Right lobe of liver (tissue), 4 donors: ENCODE data around the gene OR10X1.

Experiments used
- POLR2A ChIP-seq: fragments of 450-650 bp; IDR thresholded peaks from one replicate; pipeline ENCODE4 v1.6.1; 2017; ENCODE audit warnings: antibody characterized with exemption, mild to moderate bottlenecking
- TF ChIP-seq, protein P1 (sequence below), 4 donors: fragments of 200-600 bp in 3 of 4; fragments of 450-650 bp in 1 of 4; IDR thresholded peaks; one replicate each; pipeline versions ENCODE4 v1.5.1 to v1.8.0; 2016 to 2022; ENCODE audit warnings: antibody characterized with exemption in 4 of 4, mild to moderate bottlenecking in 2 of 4
- donor health status: DM: no; HTN: no; CAD: no.
- donor health status: DM: no; HTN: no; CAD: no.
- donor health status: DM: no; HTN: yes; CAD: no.

DNA sequence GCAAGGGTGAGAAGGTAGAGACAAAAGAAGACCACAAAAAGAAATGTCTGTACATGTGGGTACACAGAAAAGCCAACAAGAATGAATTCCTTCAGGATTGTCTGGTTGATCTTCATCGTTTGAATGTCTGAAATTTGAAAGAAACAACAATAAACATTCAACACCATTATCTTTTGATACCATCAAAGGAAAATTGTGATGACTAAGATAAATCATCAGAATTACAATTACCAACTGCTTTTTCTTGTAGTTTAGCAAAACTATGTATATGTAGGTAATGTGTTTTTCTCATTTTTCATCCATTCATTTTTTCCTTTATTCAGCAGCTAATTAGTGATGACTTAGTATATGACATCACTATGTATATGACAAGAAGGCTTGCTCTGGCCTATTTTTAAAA, at the start of gene OR10X1:
- no peak for TF ChIP-seq POLR2A
- TF ChIP-seq, protein P1, sequence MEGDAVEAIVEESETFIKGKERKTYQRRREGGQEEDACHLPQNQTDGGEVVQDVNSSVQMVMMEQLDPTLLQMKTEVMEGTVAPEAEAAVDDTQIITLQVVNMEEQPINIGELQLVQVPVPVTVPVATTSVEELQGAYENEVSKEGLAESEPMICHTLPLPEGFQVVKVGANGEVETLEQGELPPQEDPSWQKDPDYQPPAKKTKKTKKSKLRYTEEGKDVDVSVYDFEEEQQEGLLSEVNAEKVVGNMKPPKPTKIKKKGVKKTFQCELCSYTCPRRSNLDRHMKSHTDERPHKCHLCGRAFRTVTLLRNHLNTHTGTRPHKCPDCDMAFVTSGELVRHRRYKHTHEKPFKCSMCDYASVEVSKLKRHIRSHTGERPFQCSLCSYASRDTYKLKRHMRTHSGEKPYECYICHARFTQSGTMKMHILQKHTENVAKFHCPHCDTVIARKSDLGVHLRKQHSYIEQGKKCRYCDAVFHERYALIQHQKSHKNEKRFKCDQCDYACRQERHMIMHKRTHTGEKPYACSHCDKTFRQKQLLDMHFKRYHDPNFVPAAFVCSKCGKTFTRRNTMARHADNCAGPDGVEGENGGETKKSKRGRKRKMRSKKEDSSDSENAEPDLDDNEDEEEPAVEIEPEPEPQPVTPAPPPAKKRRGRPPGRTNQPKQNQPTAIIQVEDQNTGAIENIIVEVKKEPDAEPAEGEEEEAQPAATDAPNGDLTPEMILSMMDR (IDR thresholded peaks at IDR 0.05): no peak
